Loucy (cell line): ENCODE measurements around the gene AJAP1.

Source experiments
- EZH2phosphoT487 ChIP-seq: fragments of 200-600 bp; IDR thresholded peaks from 2 replicates; pipeline ENCODE4 v1.6.1; 2018; ENCODE audit warnings: antibody characterized with exemption, mild to moderate bottlenecking, moderate library complexity, borderline replicate concordance
- TF ChIP-seq, protein P1 (sequence below): fragments of 200-600 bp; sonication (generic); conservative IDR thresholded peaks from 2 replicates; pipeline ENCODE4 v1.5.1; 2014; ENCODE audit warnings: mild to moderate bottlenecking, antibody characterized with exemption, low read length

DNA sequence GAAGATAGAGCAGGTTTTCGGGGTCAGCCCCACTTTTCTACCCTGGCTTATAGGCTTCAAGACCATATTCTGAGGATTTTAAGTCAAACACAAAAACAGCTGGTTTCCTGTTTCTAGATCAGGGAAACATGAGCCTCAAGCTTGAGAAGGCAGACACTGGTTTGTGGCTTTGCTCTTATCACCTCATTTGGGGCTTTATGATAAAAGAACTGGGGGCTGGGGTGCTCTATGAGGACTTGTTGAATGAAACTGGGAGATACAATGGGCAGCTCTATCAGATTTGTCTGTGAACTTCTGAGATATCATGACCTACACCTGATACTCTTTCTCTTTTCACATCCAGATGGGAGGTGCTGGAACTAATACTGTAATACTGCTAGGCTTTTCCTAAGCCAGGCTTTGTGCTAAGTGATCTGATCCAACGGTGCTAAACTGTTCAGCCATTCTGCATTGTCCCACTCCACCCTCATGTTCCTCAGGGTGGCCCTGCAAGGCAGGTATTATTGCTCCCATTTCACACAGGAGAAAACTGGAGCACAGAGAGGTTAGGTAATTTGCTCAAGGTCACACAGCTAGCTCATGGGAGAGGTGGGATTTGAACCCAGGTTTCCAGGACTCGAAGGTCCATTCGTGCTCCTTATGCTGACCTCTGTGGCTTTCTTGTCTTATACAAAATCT lies 6.6 kb downstream of the AJAP1 start:
- TF ChIP-seq, protein P1, sequence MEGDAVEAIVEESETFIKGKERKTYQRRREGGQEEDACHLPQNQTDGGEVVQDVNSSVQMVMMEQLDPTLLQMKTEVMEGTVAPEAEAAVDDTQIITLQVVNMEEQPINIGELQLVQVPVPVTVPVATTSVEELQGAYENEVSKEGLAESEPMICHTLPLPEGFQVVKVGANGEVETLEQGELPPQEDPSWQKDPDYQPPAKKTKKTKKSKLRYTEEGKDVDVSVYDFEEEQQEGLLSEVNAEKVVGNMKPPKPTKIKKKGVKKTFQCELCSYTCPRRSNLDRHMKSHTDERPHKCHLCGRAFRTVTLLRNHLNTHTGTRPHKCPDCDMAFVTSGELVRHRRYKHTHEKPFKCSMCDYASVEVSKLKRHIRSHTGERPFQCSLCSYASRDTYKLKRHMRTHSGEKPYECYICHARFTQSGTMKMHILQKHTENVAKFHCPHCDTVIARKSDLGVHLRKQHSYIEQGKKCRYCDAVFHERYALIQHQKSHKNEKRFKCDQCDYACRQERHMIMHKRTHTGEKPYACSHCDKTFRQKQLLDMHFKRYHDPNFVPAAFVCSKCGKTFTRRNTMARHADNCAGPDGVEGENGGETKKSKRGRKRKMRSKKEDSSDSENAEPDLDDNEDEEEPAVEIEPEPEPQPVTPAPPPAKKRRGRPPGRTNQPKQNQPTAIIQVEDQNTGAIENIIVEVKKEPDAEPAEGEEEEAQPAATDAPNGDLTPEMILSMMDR = no peak
- TF ChIP-seq EZH2phosphoT487 = no peak
